ENCODE data around the gene RFLNA.

The RFLNA gene

DNA sequence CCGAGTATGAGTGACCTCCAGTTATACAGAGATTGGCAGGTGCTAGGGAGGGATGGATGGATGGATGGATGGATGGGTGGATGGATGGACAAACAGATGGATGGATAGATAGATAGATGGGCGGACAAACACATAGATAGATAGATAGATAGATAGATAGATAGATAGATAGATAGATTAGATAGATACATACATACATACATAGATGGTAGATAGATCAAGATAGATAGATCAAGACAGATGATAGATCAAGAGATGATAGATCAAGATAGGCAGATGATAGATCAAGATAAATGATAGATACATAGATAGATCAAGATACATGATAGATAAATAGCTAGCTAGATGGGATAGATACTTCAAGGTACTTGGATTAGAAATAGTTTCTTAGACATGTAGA lies 18.6 kb upstream of the RFLNA start:
- Mint-ChIP-seq H3K27ac (no peak overlapping the region), H3K9me3 (no peaks in the 10 kb centered on the region), H3K4me3 (no peak overlapping the region), H3K27me3 (peaks cover 55% of the 10 kb centered on the region), H3K36me3 (ENCODE audit: low read depth) (no peaks in the 10 kb centered on the region), H3K4me1 (ENCODE audit: low read depth) (peaks cover 21% of the 10 kb centered on the region)
- intact Hi-C loops (cut with micrococcal nuclease): loop anchor here (2.0 kb wide), 1 partner anchor 44 kb away; no protein-coding TSS in a partner anchor

DNA sequence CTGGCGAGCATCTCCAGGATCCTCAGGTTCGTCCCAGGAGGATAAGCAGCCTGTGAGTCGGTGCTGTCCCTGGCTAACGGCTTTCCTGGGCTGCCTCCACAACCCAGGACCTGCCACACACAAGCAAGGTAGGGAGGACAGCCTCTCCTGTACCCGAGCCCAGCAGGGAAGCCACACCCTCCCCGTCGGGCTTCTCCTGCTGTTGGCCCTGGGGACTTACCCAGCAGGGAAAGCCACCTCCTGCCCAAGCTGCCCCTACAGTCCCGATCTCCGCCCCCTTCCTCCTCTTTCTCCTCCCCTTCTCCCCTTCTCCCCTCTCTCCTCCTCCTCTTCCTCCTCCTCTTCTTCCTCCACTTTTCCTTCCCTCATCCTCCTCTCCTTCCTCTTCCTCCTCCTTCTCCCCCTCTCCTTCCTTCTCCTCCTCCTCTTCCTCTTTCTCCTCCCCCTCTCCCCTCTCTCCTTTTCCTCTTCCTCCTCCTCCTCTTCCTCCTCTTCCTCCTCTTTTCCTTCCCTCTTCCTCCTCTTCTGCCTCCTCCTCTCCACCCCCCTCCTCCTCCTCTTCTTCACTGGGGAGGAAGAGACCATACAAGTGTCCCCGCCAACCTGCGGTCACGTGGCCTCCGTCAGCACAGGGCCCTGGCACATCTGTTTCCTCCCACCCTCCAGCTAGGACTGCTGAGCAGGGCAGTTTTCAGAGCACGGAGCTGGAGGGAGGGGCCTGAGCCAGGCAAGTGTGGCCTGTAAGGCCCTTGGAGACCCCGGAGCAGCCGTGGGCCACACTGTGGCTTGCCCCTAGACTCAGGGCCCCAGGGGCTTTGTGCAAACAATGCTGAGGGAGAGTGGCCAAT lies 17.3 kb upstream of the RFLNA start:
- Mint-ChIP-seq H3K36me3 (ENCODE audit: low read depth) (no peaks in the 10 kb centered on the region), H3K27me3 (peaks cover 53% of the 10 kb centered on the region), H3K27ac (no peak overlapping the region), H3K9me3 (no peaks in the 10 kb centered on the region), H3K4me1 (ENCODE audit: low read depth) (peaks cover 21% of the 10 kb centered on the region), H3K4me3 (no peak overlapping the region)
- intact Hi-C loops (cut with micrococcal nuclease): loop anchor here (2.0 kb wide), 1 partner anchor 43 kb away; no protein-coding TSS in a partner anchor

DNA sequence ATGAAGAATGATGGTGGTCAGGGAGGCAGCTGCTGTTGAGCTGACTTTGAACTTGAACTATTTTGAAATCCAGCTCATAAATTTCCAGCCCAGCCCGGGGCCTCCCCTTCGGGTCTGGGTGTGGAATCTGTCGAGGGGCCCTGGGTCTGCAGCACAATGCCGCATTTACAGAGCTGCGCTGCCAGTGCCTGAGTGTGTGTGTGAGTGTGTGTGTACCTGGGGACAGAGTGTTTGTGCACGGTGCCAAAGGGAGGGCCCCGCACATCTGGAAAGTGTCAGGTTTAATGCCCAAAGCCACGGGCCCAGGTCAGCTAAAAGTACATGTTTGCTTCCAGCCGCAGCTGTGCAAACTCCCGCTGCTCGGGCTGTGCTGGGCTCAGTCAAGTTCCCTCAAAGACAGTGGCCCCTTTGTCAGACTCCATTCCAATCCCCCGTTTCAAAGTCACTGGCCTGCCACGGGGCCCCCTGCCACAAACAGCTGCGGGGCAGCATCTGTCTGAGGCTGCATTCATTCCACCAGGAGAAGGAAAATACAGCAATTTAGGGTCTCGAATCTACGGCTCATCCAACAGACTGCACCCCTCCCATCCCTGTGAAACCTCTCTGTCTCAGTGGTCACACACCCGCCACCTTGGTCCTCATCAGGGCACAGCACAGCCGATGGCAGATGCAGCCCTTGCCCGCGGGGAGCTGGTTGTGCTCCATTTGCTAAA lies 16.3 kb upstream of the RFLNA start:
- Mint-ChIP-seq H3K9me3 (no peaks in the 10 kb centered on the region), H3K4me1 (ENCODE audit: low read depth) (peaks cover 20% of the 10 kb centered on the region), H3K27ac (no peak overlapping the region), H3K4me3 (no peak overlapping the region), H3K36me3 (ENCODE audit: low read depth) (no peaks in the 10 kb centered on the region), H3K27me3 (peaks cover 62% of the 10 kb centered on the region)
- intact Hi-C loops (cut with micrococcal nuclease): no loop called here

DNA sequence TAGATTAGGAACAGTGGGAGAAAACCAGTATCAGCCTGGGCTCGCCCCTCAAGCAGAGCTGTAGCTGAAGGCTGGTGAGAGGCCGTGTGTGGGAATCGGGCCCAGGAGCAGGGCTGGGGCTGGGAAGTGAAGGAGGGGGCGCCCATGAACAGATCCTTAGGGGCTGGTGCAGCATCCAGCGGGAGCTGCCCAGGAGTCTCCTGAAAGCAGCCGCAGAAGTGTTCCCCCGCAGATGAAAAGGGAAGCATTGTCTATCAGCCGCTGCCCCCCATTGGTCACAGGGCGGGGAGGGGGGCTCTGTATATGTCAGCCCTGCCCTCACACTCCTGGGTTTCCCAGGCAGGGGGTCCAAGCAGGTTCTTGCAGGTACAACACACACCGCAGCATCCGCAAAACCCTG lies 15.6 kb upstream of the RFLNA start:
- peaks cover 68% of the 10 kb centered on the region for H3K27me3 Mint-ChIP-seq
- H3K27ac Mint-ChIP-seq: no peak overlapping the region
- peaks cover 4% of the 10 kb centered on the region for H3K9me3 Mint-ChIP-seq
- H3K36me3 Mint-ChIP-seq (ENCODE audit: low read depth): no peaks in the 10 kb centered on the region
- no peak overlapping the region for H3K4me3 Mint-ChIP-seq
- H3K4me1 Mint-ChIP-seq (ENCODE audit: low read depth): peaks cover 17% of the 10 kb centered on the region
- intact Hi-C loops (cut with micrococcal nuclease): no loop called here

DNA sequence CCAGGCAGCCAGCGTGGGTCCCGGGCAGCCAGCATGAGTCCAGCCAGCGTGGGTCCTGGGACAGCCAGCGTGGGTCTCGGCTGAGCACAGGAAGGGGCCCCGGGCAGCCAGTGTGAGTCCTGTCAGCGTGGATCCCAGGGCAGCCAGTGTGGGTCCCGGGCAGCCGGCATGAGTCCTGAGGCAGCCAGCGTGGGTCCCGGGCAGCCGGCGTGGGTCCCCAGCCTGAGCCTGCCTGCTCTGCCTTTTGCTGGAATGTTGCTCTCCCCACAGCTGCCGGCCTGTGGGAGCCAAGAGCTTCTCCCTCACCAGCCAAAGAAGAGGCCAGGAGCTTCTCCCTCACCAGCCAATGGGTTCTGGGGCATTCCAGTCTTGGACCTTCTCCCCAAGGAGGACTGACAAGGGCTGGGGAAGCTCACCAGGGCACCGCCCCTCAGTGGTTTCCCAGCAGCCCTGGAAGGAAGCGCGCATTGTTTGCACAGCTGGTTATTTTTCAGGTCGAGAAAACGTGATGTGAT lies 15.0 kb upstream of the RFLNA start:
- no peak overlapping the region for H3K27ac Mint-ChIP-seq
- intact Hi-C loops (cut with micrococcal nuclease): no loop called here

DNA sequence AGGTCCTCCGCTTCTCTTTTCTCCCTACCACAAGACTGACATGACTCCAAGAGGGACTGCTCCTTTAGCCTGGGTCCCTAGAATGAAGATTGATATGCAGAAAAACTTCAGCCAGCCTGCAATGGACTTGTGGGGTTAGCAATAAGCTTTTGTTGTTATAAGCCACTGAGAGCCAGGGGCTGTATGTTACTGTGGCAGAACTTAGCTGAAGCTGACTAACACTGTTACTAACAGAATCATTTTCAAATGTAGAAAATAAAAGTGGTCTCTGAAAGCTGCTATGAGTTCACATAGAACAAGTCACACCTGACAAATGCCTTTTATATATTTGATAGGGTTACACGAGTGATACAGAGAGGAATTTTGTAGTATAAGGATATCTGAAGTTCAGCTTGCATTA lies 13.6 kb upstream of the RFLNA start:
- H3K4me3 Mint-ChIP-seq: no peak overlapping the region
- peaks cover 19% of the 10 kb centered on the region for H3K9me3 Mint-ChIP-seq
- no peaks in the 10 kb centered on the region for H3K36me3 Mint-ChIP-seq (ENCODE audit: low read depth)
- no peak overlapping the region for H3K27ac Mint-ChIP-seq
- H3K4me1 Mint-ChIP-seq (ENCODE audit: low read depth): peaks cover 17% of the 10 kb centered on the region
- H3K27me3 Mint-ChIP-seq: peaks cover 73% of the 10 kb centered on the region
- intact Hi-C loops (cut with micrococcal nuclease): no loop called here

More for the DNA sequence above, 15.0 kb upstream of the RFLNA start:
- Mint-ChIP-seq H3K27me3 (peaks cover 72% of the 10 kb centered on the region), H3K4me1 (ENCODE audit: low read depth) (peaks cover 17% of the 10 kb centered on the region), H3K36me3 (ENCODE audit: low read depth) (no peaks in the 10 kb centered on the region), H3K9me3 (peaks cover 10% of the 10 kb centered on the region), H3K4me3 (no peak overlapping the region)

DNA sequence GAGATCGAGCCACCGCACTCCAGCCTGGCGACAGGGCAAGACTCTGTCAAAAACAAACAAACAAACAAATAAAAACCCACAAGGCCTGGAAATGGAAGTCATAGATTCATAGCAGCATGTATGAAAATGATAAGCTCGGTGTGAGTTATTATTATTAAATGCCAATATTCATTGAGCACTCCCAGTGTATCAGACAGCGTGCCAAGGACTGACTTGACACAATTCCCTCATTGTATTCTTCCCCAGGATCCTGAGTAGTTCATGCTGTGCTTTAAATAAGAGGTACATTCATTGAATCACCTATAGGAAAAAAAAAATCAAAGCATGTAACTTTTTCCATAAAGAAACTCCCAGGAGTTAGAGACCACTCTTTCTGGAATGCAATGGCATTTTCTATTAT lies 12.6 kb upstream of the RFLNA start:
- Mint-ChIP-seq H3K27me3 (peaks cover 71% of the 10 kb centered on the region), H3K27ac (no peak overlapping the region), H3K36me3 (ENCODE audit: low read depth) (no peaks in the 10 kb centered on the region), H3K4me1 (ENCODE audit: low read depth) (peaks cover 17% of the 10 kb centered on the region), H3K9me3 (peaks cover 19% of the 10 kb centered on the region), H3K4me3 (no peak overlapping the region)
- intact Hi-C loops (cut with micrococcal nuclease): no loop called here

DNA sequence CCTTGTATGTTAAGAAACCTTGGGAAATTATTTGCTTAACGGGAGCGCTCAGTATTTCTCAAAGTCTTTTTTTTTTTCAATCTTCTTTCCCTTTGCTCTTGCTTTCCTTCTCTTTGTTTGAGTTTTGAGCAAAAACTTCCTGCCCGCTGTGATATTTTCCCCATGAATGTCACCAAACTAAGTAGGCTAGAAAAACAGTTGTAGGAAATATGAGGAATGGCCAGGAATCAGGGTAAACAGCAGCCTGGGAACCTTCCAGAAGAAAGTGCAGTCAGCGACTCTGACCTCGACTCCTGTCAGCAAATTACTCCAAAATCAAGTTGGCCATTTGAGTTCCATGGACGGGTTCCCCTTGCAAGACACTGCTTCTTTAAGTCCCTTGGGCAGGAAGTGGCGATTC lies 11.6 kb upstream of the RFLNA start:
- Mint-ChIP-seq H3K4me1 (ENCODE audit: low read depth) (peaks cover 7% of the 10 kb centered on the region), H3K36me3 (ENCODE audit: low read depth) (no peaks in the 10 kb centered on the region), H3K4me3 (no peak overlapping the region), H3K27ac (no peak overlapping the region), H3K27me3 (peaks cover 65% of the 10 kb centered on the region), H3K9me3 (peaks cover 19% of the 10 kb centered on the region)
- intact Hi-C loops (cut with micrococcal nuclease): no loop called here

DNA sequence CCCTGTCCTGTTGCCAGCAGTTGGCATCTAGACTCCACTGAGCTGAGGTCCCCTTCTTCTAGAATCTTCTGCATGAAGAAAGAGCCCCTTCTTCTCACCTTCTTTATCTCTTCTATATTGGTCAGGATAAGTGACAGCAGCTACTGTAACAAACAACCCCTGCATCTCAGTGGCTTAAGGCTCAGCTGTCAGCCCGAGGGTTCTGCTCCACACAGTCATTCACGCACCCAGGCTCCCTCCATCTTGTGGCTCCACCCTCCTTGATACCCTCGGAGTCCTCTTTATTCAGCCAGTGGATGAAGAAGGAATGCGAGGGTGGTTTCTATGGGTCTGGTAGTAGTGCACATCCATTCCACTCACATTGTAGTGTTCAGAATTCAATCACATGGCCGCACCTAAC lies 10.5 kb upstream of the RFLNA start:
- H3K27ac Mint-ChIP-seq: no peak overlapping the region
- H3K4me1 Mint-ChIP-seq (ENCODE audit: low read depth): peaks cover 6% of the 10 kb centered on the region
- H3K4me3 Mint-ChIP-seq: no peak overlapping the region
- no peaks in the 10 kb centered on the region for H3K36me3 Mint-ChIP-seq (ENCODE audit: low read depth)
- peaks cover 57% of the 10 kb centered on the region for H3K27me3 Mint-ChIP-seq
- H3K9me3 Mint-ChIP-seq: peaks cover 19% of the 10 kb centered on the region
- intact Hi-C loops (cut with micrococcal nuclease): no loop called here

DNA sequence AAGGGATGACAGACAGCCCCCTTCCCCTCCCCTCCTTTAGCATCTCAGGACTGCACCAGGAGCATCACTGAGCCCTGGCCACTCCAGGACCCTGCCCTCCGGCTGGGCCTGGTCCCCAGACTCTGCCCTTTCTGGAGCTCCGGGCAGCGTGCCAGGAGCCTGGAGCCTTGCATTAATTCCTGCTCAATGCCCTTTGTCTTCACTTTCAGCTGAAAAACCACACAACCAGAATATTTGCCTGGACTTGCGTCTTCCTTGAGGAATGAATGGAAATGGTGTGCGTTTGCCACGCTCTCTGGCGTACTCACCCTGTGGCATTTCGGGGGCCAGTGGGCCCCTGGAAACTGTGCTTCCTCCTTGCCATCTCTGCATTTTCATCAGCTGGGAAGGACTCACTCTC lies 8.5 kb upstream of the RFLNA start:
- no peaks in the 10 kb centered on the region for H3K36me3 Mint-ChIP-seq (ENCODE audit: low read depth)
- intact Hi-C loops (cut with micrococcal nuclease): no loop called here
- H3K9me3 Mint-ChIP-seq: peaks cover 19% of the 10 kb centered on the region
- no peak overlapping the region for H3K4me3 Mint-ChIP-seq
- H3K27ac Mint-ChIP-seq: no peak overlapping the region
- H3K4me1 Mint-ChIP-seq (ENCODE audit: low read depth): peaks cover 10% of the 10 kb centered on the region
- H3K27me3 Mint-ChIP-seq: peaks cover 45% of the 10 kb centered on the region

DNA sequence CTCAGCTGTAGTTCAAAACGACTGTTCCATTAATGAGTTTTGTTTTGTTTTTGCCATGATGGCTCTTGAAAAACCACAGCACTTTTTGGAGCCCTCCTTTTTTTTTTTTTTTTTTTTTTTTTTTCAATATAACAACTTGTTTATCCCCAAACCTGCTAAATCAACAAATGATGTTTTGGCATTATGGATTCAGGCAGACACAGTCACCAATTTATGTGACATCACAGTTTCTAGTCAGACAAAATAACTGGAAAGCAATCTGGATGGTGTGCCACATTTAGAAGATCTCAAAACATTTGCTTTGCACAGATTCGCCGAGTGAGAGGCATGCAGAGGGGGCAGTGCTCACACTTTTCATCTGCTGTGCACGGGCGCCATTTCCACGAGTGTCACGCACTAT lies 7.9 kb upstream of the RFLNA start:
- Mint-ChIP-seq H3K36me3 (ENCODE audit: low read depth) (no peaks in the 10 kb centered on the region), H3K9me3 (peaks cover 19% of the 10 kb centered on the region), H3K4me3 (no peak overlapping the region), H3K4me1 (ENCODE audit: low read depth) (peaks cover 10% of the 10 kb centered on the region), H3K27ac (no peak overlapping the region), H3K27me3 (peaks cover 44% of the 10 kb centered on the region)
- intact Hi-C loops (cut with micrococcal nuclease): no loop called here

DNA sequence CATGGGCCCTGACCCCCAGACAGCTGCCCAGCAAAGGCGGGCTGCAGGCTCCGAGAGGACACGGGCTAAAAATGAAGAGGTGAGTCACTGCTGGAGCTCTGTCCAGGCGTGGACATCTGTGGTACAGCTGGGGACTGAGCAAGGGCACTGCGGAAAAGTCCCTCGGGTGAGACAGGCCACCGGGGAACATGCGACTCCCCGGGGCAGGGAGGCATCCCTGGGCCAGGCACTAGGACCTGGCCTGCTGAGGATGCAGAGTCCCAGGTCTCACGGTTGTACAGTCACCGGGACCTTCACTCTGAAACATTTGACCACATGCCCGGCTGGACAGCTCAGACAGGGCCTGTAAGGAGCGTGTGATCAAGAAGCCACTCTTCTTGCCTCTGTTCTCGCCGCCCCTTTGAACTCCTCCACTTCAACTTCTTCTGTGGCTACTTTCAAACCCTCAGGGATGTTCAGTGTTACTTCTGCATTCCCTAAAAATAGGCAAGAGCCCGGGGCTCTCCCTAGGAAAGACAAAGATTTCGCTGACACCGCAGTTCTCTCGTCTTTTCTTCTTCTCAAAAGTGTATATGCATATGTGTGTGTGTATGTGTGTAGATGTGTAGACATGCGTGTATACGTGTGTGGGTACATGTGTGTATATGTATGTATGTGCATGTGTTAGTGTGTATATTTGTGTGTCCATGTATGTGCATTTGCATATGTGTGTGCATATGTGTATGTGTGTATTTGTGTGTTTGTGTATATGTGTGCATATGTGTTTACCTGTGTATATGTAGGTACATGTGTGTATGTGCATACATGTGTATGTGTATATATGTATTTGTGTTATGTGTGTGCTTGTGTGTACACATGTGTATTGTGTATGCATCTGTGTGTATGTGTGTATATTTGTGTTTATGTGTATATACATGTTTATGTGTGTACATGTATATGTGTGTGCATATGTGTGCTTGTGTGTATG lies 5.0 kb upstream of the RFLNA start:
- H3K27ac Mint-ChIP-seq: no peak overlapping the region

DNA sequence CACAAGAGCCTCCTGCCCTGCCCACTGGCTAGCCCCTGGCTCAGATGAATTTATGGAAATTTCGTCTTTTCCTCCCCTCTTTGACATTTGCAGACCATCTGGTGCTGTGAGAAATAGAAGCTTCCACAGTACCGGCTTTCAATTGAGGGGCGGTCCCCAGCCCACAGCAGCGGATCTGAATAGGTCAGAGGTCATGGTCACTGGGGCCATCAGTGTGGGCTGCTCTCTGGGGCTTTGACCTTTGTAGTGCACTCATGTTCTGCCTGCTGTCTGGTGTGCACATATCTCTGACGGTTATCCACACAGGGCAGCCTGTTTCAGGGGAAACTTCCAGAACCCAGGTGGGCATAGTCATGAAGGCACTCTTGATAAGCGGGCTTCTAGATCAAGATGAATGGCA lies 2.5 kb upstream of the RFLNA start:
- no peaks in the 10 kb centered on the region for H3K9me3 Mint-ChIP-seq
- peaks cover 56% of the 10 kb centered on the region for H3K27me3 Mint-ChIP-seq
- H3K36me3 Mint-ChIP-seq (ENCODE audit: low read depth): no peaks in the 10 kb centered on the region
- H3K27ac Mint-ChIP-seq: no peak overlapping the region
- peaks cover 21% of the 10 kb centered on the region for H3K4me1 Mint-ChIP-seq (ENCODE audit: low read depth)
- intact Hi-C loops (cut with micrococcal nuclease): no loop called here
- H3K4me3 Mint-ChIP-seq: no peak overlapping the region

More for the DNA sequence above, 5.0 kb upstream of the RFLNA start:
- Mint-ChIP-seq H3K36me3 (ENCODE audit: low read depth) (no peaks in the 10 kb centered on the region), H3K27me3 (peaks cover 50% of the 10 kb centered on the region), H3K4me1 (ENCODE audit: low read depth) (peaks cover 10% of the 10 kb centered on the region), H3K9me3 (peaks cover 9% of the 10 kb centered on the region), H3K4me3 (no peak overlapping the region)
- intact Hi-C loops (cut with micrococcal nuclease): no loop called here
